NCI-H2081 (cell line): ENCODE results near the gene KCNJ14.

ENCODE experiments used
- DNase-seq, 2 experiments: peaks; one replicate each; lab custom pipeline; 2025; lab: John Stamatoyannopoulos, UW

Gene KCNJ14

DNA sequence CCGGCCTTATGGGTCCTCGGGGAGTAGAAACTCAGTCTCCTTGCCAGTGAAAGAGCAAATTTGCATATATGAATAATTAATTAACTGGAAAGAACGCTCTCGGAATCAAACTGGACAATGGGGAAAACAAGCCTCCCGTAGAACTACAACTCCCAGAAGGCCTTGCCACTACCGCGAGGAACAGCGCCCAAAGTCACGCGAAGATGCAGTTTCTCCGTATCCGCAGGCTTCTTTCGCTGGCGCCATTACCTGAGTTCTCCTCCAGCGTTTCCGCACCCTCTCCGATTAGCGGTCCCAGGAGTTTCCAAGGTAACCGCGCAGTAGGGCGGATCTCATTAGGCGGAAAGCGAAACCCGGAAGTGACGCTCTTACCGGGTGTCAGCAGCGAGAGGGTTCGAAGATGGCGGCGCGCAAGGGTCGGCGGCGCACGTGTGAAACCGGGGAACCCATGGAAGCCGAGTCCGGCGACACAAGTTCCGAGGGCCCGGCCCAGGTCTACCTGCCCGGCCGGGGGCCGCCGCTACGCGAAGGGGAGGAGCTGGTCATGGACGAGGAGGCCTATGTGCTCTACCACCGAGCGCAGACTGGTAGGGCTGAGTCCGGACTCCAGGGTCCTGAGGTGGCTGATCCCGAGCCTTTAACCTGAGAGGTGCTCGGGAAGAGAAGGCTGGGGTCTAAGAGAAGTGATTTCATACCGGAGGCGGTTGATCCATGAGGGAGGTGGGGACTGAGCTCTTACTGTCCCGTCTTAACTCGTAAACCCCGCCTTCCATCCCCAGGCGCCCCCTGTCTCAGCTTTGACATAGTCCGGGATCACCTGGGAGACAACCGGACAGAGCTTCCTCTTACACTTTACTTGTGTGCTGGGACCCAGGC, 9.5 kb upstream of the KCNJ14 start, which contains the start of gene GRWD1:
TSS of gene GRWD1 (plus strand) at position 378 of the 876 bp plus-strand sequence. CDS start at position 401, 23 bp downstream.
- peak; percentile 95 to 98 for DNase-seq

GRCh38 chr19:48446579-48446978, 8.8 kb upstream of the KCNJ14 start:
- DNase-seq, result no peak

DNA sequence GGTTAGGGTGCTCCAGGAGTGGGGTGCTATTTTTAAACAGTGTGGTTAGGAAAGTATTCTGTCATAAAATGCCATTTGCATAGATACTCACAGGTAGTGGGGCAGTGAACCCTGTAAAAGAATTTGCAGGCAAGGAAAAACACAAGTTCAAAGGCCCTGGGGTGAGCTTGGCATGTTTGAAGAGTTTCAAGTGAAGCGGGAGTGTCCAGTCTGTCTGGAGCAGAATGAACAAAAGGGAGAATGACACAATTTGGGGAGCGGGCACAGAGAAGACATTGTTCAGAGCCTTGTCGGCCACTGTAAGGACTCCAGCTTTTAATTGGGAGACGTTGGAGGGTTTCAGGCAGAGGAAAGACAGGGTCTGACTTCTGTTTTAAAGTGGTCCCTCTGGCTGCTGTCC, 6.8 kb upstream of the KCNJ14 start:
- DNase-seq, result no peak

DNA sequence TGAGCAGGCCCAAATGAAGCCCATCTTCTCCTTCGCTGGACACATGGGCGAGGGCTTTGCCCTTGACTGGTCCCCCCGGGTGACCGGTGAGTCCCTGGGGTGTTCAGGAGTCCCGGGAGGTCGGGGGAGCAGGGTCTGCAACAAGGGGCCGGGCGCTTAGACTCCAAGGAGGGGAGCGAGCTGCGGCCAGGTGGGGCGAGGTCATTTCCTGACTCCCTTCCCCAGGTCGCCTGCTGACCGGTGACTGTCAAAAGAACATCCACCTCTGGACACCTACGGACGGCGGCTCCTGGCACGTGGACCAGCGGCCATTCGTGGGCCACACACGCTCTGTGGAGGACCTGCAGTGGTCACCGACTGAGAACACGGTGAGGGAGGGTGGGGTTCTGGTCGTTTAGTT, 4.9 kb upstream of the KCNJ14 start:
- no peak for DNase-seq

DNA sequence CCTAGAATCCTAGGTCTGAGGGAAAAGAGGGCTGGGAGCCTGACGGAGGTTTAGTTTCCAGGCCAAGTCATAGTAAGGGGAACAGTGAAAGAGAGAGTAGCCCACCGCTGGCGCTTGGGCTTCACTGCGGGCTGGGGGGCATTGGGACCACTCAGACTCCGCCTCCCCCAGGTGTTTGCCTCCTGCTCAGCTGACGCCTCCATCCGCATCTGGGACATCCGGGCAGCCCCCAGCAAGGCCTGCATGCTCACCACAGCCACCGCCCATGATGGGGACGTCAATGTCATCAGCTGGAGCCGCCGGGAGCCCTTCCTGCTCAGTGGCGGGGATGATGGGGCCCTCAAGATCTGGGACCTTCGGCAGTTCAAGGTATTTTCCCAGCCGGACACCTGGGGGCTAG, 4.5 kb upstream of the KCNJ14 start:
- no peak for DNase-seq

DNA sequence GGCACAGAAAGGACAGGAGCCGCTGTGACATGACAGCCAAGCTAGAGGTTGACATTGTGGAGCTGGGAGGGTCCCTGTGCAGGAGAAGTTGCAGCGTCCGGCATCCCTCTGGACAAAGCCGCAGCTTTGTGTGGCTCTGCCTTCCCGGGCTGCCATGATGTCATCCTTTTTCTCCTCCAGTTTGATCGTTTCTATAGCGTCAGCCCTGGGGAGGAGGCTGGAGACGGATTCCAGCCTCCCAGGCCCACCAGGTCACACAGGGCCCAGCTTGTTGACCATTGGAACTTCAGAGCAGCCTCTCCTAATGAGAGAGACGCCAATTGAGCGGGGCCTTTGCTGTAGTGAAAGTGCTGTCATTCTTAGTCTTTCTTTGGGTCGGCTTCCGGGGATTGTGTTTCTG, 3.8 kb upstream of the KCNJ14 start:
- DNase-seq, result no peak

DNA sequence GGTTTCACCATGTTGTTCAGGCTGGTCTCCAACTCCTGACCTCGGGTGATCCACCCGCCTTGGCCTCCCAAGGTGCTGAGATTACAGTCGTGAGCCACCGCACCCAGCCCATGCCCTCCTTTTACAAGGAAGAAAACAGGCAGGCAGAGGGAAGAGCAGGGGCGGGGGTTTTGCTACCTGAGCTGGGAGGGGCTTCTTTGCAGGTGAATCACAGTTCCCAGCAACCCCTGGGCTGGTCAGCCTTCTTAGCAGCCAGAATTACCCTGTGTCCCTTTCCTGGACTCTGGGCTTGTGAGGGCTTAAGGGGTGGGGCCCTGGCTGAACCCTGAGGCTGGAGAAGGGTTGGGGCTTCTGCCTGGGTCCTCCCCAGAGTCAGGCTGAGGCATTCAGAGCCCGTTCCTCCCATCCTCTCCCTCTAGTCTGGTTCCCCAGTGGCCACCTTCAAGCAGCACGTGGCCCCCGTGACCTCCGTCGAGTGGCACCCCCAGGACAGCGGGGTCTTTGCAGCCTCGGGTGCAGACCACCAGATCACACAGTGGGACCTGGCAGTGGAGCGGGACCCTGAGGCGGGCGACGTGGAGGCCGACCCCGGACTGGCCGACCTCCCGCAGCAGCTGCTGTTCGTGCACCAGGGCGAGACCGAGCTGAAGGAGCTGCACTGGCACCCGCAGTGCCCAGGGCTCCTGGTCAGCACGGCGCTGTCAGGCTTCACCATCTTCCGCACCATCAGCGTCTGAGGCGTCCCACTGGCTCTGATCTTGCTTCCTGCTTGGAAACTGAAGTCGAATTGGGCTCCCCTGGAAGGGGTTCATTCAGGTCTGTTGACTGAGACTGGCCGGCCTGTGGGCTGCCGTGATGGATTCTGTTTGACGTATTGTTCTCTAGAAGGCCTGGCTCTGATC, 2.8 kb upstream of the KCNJ14 start:
- DNase-seq, result no peak

DNA sequence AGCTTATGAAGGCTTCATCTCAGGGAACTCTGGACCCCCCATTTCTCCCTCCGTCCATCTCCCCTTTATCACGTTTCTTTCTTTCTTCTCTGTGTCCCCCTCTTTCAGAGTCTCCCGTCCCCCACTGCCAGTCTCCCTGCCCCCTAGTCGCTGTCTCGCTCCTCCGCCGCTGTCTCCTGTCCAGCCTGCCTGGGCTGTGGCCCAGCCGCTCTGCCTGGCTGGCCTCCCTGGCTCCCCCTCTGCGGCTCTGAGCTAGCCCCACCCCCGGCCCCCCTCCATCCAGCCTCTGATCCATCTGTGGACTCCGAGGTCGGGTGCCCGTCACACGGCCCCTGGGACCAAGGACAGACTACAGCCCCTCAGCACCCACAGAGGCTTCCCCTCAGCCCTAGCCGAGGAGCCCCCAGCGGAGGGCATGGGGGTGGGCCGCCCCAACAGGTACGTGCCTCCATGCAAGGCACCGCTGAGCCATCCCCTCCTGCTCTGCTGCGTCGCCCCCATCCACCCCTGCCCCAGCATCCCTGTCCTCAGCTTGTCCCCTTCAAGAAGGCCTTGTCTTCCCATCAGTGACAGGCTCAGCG, 1.1 kb upstream of the KCNJ14 start:
- DNase-seq, result no peak

GRCh38 chr19:48455908-48456562, 661 bp downstream of the KCNJ14 start:
- DNase-seq, result no peak

DNA sequence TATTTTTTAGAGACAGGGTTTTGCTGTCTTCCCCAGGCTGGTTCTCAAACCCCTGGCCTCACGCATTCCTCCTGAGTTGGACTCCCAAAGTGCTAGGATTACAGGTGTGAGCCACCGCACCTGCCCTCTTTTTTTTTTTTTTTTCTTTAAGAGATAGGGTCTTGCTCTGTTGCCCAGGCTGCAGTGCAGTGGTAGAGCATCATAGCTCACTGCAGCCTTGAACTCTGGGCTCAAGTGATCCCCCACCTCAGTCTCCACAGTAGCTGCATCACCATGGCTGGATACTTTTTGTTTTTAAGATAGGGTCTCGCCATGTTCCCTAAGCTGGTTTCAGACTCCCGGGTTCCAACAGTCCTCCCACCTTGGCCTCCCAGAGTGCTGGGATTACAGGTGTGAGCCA, 1.5 kb downstream of the KCNJ14 start:
- no peak for DNase-seq

- no peak for DNase-seq
These were observed 2.6 kb downstream of the KCNJ14 start for GRCh38 chr19:48458016-48458415.

DNA sequence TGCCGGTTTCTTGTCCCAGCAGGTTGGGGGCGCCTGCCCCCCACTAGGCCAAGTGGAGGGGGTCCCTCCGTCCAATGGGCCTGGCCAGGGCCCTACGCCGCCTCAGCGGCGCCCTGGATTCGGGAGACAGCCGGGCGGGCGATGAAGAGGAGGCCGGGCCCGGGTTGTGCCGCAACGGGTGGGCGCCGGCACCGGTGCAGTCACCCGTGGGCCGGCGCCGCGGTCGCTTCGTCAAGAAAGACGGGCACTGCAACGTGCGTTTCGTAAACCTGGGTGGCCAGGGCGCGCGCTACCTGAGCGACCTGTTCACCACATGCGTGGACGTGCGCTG, 6.2 kb downstream of the KCNJ14 start:
- no peak for DNase-seq

- no peak for DNase-seq
These were observed 6.7 kb downstream of the KCNJ14 start for GRCh38 chr19:48461982-48462655.

GRCh38 chr19:48465215-48465614, 9.8 kb downstream of the KCNJ14 start:
- no peak for DNase-seq

DNA sequence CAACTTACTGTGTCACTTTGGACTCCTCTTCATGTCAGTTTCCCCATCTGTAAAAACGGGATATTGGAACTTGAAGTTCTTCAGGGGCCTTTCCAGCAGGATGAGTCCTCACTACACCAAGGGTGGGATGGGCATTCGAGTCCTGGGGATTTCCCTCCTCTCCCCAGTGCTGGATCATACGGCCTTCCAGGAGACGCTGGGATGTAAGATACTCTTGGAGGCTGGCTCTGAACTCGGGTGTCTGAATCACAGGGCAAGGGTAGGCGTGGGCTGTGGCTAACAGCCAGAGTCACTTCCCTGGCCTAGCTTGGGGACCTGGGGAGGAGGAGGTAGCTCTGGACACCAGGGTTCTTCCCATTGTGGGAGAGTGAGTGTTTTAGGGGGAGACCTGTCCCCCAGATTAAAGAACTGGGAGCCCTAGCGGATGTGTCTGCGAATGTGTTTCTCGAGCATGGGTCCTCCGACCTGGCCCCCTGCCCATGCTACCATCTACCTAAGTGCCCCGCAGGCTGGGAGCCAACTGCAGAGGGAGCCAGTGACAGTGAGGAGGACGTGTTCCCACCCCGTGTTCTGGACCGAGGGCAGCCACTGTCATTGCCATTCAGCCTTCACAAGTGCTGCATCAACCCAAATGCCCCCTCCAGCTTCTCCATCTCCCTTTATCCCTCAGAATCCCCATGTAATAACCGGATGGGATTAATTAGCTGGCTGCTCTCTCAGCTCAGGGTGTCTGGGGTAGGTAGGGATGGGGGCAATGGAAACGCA, 11.4 kb downstream of the KCNJ14 start:
- no peak for DNase-seq

- peak; percentile 100 for DNase-seq
These were observed 13.5 kb downstream of the KCNJ14 start for GRCh38 chr19:48468772-48469288.

- peak; percentile 79 to 83 for DNase-seq
These were observed 14.0 kb downstream of the KCNJ14 start, which contains the start of gene CYTH2 for GRCh38 chr19:48469289-48469881. Gene CYTH2 (plus strand): TSS chr19:48469369. CDS start chr19:48469508, 139 bp downstream.

GRCh38 chr19:48469934-48470680, 14.7 kb downstream of the KCNJ14 start:
- DNase-seq, result no peak

DNA sequence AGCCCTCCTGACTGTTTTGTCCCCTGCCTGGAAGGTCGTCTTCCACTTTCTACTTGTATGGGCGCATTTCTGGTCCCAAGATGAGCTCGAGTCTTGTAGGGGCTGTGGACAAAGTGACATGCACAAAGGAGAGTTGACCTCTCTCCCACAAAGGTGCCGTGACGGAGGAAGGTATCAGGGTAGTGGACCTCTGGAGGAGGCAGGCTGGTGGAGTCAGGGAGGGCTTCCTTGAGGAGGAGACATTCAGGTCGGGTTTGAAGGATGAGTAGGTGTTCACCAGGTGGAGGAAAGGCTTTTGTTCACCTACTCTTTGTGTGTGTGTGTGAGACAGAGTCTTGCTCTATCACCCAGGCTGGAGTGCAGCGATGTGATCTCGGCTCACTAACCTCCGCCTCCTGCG, 15.5 kb downstream of the KCNJ14 start:
- DNase-seq, result no peak
